Nephron (organoid): Measurements from ENCODE around the gene WTIP.

Experiments
- H3K27ac Mint-ChIP-seq, 3 experiments: 2 replicates each; pipeline ENCODE4 v1.8.0; 2020; ENCODE audit warnings: mixed read lengths in 3 of 3, mild to moderate bottlenecking in 2 of 3, moderate library complexity in 1 of 3
- H3K27me3 Mint-ChIP-seq: 2 replicates; pipeline ENCODE4 v1.8.0; 2021; ENCODE audit warnings: low read depth, mild to moderate bottlenecking, moderate library complexity, mixed read lengths
- H3K36me3 Mint-ChIP-seq: 2 replicates; pipeline ENCODE4 v1.8.0; 2020; ENCODE audit warnings: low read depth, mixed read lengths
- H3K4me1 Mint-ChIP-seq: 2 replicates; pipeline ENCODE4 v1.8.0; 2020; ENCODE audit warnings: mixed read lengths
- H3K4me3 Mint-ChIP-seq, 3 experiments: 2 replicates each; pipeline ENCODE4 v1.8.0; 2020; ENCODE audit warnings: mild to moderate bottlenecking in 3 of 3, mixed read lengths in 3 of 3, moderate library complexity in 2 of 3
- H3K9me3 Mint-ChIP-seq: 2 replicates; pipeline ENCODE4 v1.8.0; 2020; ENCODE audit warnings: mixed read lengths
- CTCF ChIP-seq, 3 experiments: fragments of 200-600 bp; sonication (generic); IDR thresholded peaks; one replicate each; pipeline ENCODE4 v1.5.0; 2021; ENCODE audit warnings: antibody characterized with exemption in 3 of 3; ENCODE audit not compliant: unreplicated experiment in 3 of 3

The WTIP gene

DNA sequence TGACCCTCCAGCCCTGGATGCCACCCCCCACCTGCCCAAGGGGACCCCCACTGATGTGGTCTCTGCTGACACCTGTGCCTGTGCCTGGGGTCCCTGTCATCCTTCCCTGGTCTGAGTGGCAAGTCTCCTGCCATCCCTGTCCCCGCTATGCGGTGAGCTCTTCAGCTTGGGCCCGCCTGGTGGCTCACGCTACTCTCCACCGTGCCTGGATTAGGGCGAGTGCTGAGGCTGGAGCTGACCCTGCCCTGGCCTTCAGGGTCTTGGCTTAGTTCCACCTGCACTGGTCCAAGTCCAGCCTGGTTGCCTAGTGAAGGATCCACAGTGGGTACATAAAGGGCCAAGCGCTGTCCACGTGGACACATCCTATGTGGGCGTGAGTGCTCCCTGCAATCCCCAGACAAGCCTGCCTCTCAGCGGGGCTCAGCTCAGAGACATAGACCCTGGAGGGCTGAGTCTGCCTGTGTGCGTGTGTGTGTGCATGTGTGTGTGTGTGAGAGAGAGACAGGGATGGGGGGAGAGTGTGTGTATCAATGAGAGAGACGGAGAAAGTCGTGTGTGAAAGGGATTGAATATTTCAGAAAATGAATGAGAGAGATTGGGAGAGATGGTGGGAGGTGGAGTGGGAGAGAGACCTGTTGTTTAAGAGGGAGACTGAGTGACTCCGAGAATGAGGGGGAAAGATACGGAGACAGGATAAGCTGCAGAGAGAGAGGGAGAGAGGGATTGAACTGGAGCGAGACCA, 22.1 kb downstream of the WTIP start:
- Mint-ChIP-seq H3K36me3 (peaks cover 4% of the 10 kb centered on the region), H3K9me3 (no peaks in the 10 kb centered on the region), H3K27ac (no peak overlapping the region), H3K4me3 (no peak overlapping the region), H3K4me1 (no peaks in the 10 kb centered on the region), H3K27me3 (peaks cover 3% of the 10 kb centered on the region)
- no peak for TF ChIP-seq CTCF (IDR thresholded peaks at IDR 0.05; ENCODE audit: unreplicated experiment in 3 of 3)

GRCh38 chr19:34504273-34504808, 22.8 kb downstream of the WTIP start:
- TF ChIP-seq CTCF (IDR thresholded peaks at IDR 0.05; ENCODE audit: unreplicated experiment in 3 of 3), result no peak
- Mint-ChIP-seq H3K27ac (no peak overlapping the region), H3K36me3 (peaks cover 3% of the 10 kb centered on the region), H3K4me1 (no peaks in the 10 kb centered on the region), H3K27me3 (peaks cover 3% of the 10 kb centered on the region), H3K9me3 (peaks cover 2% of the 10 kb centered on the region), H3K4me3 (no peak overlapping the region)

- H3K27ac Mint-ChIP-seq, result no peak overlapping the region
- peaks cover 3% of the 10 kb centered on the region for H3K27me3 Mint-ChIP-seq
- no peak overlapping the region for H3K4me3 Mint-ChIP-seq
- H3K9me3 Mint-ChIP-seq, result peaks cover 2% of the 10 kb centered on the region
- no peaks in the 10 kb centered on the region for H3K36me3 Mint-ChIP-seq
- H3K4me1 Mint-ChIP-seq, result no peaks in the 10 kb centered on the region
- TF ChIP-seq CTCF (IDR thresholded peaks at IDR 0.05; ENCODE audit: unreplicated experiment in 3 of 3), result no peak
These were observed 23.3 kb downstream of the WTIP start for GRCh38 chr19:34504809-34505291.

GRCh38 chr19:34505321-34506025, 23.9 kb downstream of the WTIP start:
- Mint-ChIP-seq H3K36me3 (no peaks in the 10 kb centered on the region), H3K9me3 (peaks cover 2% of the 10 kb centered on the region), H3K27me3 (peaks cover 3% of the 10 kb centered on the region), H3K27ac (no peak overlapping the region), H3K4me1 (no peaks in the 10 kb centered on the region), H3K4me3 (no peak overlapping the region)
- no peak for TF ChIP-seq CTCF (IDR thresholded peaks at IDR 0.05; ENCODE audit: unreplicated experiment in 3 of 3)

GRCh38 chr19:34506026-34506370, 24.4 kb downstream of the WTIP start:
- H3K27ac Mint-ChIP-seq, result no peak overlapping the region

More at GRCh38 chr19:34506026-34506370, 24.4 kb downstream of the WTIP start:
- Mint-ChIP-seq H3K36me3 (no peaks in the 10 kb centered on the region), H3K4me3 (no peak overlapping the region), H3K4me1 (no peaks in the 10 kb centered on the region), H3K27me3 (peaks cover 3% of the 10 kb centered on the region), H3K9me3 (peaks cover 7% of the 10 kb centered on the region)
- TF ChIP-seq CTCF (IDR thresholded peaks at IDR 0.05; ENCODE audit: unreplicated experiment in 3 of 3), result no peak
